HG02852 (cell line): ENCODE results near the gene PDHB.

Experiments
- ATAC-seq: cut with Tn5 transposase; IDR thresholded peaks from one replicate; pipeline ENCODE4 v1.9.1; 2021; ENCODE audit warnings: mild to moderate bottlenecking, moderate library complexity; ENCODE audit not compliant: unreplicated experiment

The PDHB gene

DNA sequence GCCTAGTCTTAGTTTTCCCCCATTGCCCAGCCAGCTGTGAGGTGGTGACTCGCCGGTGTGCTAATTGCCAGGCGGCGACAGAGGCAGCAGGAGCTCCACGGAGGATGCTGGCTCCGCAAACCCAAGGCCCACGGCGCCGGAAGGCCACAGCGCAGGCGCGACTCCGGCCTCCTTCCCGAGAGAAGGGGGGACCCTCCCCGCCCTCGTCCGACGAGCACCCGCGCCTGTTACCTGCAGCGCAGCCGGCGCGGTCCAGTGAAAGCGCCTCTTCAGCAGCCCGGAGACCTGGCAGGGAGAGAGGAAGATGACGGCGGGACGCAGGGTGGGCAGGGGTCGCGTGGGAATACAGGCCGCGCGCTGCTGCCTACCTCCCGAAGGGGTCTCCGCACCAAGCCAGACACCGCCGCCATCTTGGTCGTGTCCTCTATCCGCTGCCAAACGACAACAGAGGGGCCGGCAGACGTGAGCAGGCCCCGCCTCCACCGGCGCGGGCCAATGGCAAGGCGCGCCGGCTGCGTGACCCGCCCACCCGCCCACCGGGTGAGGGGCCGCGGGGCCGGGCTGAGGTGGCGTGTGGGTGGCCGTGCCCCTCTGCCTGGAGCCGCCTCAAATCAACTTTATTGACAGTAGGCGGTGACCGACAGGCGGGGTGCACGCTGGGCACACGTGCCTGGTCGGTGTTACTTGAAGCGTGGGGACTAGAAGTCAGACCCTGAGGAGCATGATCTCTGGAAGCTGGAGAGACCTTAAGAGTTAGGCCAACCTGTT, at the start of gene PDHB:
TSS of gene PDHB (minus strand) at position 433 of the 768 bp plus-strand sequence. CDS start at position 410, 23 bp downstream.
- ATAC-seq = peak; percentile 94

DNA sequence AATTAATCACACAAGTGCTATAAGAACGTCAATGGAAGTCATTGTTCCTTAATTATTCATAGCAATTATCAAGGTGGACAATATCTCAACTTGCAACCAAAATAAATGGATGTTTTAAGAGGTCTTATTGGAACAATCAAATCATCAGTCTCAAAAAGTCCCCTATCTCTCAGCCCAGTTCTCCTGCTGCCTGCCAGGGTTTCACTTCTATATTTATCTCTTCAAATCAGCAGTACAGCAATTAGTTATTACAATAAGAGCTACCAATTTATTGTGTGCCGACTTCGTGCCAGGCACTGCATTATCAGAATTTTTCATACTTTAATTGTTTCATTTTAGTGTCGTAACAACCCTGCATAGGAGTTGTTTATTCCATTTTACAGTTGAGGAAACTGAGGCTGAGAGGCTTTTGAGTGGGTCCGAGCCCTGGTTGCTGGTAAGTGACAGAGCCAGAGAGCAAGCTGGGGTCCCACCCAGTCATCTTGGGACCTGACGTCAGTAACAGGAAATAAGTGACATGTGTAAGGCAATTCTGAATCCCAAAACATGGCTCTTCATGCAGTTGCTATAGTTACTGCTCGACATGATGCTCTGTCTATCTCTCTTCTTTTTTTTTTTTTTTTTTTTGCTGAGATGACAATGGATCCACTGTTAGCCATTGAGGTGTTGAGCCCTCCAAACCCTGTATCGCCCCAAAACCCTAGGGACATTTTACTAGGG, 49.4 kb upstream of the PDHB start:
- ATAC-seq = no peak

DNA sequence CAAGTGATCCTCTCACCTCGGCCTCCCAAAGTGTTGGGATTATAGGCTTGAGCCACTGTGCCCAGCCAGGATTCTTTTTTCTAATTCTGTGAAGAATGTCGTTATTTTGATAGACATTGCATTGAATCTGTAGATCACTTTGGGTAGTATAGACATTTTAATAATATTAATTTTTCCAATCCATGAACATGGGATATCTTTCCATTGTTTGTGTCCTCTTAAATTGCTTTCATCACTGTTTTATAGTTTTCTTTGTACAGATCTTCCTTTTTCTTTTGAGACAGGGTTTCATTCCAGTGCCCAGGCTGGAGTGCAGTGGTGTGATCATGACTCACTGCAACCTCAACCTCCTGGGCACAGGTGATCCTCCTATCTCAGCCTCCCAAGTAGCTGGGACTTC, 46.7 kb upstream of the PDHB start:
- ATAC-seq = no peak

DNA sequence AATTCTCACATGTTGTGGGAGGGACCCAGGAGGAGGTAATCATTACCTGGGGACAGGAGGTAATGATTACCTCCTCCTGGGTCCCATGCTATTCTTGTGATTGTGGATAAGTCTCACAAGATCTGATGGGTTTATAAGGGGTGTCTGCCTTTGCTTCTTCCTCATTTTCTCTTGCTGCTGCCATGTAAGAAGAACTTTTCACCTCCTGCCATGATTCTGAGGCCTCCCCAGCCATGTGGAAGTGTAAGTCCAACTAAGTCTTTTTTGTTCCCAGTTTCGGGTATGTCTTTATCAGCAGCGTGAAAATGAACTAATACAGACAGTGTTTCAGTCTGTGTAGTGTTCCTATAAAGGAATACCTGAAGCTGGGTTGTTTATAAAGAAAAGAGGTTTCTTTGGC, 45.1 kb upstream of the PDHB start:
- no peak for ATAC-seq

DNA sequence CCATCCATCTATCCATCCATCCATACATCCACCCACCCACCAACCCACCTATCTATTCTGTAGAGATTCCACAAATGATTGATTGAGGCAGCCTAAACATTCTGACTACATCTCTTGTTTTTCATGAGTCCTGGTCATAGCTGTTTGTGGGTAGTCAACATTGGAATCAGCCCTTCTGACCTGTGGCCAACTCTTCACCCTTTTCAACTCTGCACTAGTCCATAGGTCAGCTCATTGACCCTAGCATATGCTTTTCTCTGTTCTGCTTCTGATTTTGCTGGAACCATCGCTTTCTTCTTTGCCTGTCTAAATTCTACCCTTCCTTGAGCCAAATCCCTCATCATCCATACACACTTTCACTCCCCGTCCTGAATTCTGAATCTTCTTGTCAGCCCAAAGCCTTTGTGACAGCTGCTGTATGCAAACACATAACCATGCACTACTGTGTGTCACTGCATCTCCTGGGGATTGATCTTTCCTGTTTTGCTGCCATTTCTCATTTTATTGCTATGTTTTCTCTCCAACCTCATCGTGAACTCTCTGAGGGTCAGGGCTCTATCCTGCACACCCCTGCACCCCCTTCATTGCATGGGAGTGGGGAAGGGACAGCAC, 41.4 kb upstream of the PDHB start:
- ATAC-seq = no peak

DNA sequence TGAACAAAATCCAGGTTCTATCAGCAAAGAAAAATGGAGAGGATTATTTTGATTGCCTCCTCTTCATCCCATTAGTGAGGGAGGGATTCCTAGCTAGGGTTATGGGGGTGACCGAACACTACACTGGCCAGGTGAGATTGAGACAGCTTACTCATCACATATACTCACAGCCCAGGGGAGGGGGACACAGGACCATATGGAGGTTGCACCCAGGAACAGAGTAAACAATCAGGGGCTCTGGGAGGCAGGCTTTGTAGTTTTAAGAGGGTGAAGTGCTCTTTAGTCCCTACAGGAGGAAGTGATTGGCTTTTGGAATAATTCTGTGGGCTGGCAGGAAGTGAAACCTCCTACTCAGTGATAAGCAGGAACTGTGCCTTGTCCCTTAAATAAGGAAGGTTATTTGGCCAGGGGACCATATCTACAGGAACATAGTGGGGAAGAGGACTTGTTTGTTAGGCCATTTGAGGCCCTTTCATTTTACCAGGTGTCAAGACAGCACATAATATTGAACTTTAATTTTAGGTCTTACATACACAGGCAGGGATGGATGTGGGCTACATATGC, 40.8 kb upstream of the PDHB start:
- ATAC-seq = no peak

DNA sequence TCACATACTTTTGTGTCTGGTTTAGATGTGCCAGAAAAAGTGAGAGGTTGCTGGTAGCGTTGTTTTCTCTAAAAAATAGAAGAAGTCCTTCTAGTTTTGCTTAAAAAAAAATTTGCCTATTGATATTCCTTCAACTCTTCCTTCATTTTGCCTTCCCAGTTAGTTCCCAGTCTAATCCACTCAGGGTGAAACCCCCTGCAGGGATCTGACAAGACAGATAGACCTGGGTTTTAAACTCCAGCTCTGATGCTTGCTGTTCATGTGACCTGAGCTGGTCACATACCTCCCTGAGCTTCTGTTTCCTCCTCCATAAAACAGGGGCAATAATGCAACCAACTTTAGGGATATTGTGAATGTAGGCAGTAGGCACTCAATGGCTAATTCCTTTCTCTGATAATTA, 39.6 kb upstream of the PDHB start:
- no peak for ATAC-seq

DNA sequence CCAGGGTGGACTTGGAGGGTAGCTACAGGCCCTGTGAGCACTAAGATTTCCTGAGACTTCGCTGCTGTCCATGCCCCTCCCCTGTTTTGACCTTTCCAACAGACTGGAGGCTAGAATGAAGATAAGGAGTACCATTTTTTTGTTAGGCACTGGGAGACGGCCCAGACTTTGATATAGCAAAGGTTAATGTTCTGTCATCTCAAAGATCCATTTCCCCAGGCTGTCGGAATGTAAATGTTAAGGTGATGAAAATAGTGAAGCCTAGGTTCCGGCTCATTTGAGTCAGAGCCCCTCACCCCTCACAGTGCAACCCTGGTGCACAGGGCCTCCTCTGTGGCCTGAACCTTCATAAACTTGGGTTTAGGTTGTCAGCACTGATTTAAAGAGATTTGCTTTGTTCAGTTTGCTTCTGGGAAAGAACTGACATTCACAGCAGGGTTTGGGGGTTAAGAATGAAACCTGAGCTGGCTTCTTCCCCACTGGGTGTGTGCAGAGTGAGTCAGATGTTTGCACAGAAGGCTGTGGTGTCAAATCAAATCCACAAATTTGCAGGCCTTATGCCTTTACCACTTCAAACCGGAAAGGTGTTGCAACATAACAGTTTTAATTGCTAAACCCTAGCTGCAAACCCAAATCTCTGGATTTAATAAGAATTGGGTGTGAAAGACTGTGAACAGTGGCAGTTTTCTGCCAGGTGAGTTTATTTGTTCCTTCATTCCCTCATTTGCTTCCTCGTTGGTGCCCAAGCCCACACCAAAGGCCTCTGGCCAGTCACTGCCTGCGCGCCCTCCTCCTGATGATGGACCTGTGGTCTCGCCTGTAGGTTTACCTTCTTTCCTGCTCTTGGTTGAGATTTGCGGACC, 37.6 kb upstream of the PDHB start:
- no peak for ATAC-seq

DNA sequence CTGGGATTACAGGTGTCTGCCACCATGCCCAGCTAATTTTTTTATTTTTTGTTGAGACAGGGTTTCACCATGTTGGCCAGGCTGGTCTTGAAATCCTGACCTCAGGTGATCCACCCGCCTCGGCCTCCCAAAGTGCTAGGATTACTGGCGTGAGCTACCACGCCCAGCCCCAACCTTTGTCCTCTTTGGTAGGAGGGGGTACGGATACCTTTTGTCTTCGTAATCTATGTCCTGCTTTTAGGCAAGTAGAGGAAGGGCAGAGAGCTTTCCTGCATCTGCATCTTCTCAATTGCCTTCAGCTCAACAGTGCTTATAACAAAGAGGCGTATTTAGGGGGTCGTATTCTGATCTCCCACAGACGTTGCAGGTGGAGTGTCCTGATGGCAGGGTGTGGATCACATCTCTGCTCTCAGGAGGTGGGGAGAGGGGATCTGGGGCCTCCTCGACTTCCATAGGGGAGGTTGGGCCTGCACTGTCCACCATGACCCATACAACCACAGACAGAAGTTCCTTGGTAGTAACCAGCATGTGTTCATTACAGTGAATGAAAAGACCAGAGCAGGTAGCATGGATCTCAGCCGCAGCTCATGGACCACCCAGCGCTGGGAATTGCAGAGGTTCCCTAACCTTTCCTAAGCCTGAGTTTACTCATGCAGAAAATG, 36.9 kb upstream of the PDHB start:
- no peak for ATAC-seq

DNA sequence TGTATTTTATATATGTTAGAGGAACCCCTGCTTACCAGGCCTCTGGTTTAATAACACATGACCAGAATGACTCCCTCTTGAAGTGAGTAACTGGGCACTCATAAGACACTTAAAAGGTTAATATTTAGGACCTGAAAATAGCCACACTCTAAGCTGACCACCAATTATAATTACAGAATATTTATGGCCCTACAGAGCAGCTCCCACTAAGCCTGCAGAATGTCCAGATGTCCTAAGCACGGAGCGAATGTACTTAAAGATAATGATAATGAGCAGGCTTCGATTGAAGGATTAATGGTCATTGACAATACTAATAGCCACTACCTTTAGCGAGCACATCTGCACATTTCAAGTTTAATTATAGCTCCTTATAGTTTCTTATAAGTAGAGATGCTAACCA, 35.5 kb upstream of the PDHB start:
- no peak for ATAC-seq

DNA sequence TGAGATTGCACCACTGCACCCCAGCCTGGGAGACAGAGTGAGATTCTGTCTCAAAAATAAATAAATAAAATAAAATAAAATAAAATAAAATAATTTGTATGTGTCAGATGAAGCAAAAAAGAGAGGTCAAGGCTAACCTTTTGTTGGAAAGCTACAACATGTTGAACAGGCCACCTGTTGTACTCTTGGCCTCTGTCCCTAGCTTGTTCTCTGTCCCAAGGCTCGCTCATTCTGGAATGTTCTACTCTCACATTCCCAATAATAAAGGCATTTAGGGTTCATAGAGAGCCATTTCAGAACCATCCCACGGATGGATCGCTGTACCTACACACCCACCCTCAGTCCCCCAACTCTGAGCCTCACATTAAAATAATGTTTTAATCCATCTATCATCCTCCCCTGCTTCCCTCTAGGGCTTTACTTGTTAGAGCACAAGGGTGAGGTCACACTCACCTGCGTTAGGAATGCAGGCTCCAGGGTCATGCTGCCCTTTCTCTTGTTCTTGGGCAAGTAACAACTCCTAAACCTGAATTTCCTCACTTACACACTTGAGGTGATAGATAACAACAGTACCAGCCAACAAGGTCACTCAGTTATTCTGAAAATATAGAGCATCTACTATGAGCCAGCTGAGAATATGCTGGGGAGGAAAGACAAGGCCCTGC, 33.4 kb upstream of the PDHB start:
- ATAC-seq = no peak

DNA sequence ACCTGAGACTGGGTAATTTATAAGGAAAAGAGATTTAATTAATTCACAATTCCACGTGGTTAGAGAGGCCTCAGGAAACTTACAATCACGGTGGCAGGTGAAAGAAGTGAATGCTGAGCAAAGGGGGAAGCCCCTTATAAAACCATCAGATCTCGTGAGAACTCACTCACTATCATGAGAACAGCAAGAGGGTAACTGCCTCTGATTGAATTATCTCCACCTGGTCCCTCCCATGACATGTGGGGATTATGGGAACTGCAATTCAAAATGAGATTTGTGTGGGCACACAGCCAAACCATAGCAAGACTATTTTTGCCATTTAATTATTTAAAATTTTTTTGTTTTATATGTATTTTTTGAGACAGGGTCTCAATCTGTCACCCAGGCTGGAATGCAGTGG, 31.2 kb upstream of the PDHB start:
- ATAC-seq = no peak

DNA sequence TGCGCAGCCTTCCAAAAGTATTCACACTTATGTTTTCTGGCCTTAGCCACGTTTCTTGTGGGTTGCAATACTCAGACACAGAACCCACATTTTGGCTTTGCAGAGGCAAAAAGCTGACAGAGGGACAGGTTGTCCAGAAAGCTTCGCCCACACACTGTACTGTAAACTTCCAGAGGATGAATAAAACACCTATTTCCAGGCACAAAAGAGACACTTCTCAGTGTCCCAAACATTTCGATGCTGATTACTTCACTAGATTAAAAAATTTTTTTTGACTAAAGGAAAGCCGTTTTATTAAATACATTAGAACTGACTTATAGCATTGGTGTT, 30.3 kb upstream of the PDHB start:
- no peak for ATAC-seq

DNA sequence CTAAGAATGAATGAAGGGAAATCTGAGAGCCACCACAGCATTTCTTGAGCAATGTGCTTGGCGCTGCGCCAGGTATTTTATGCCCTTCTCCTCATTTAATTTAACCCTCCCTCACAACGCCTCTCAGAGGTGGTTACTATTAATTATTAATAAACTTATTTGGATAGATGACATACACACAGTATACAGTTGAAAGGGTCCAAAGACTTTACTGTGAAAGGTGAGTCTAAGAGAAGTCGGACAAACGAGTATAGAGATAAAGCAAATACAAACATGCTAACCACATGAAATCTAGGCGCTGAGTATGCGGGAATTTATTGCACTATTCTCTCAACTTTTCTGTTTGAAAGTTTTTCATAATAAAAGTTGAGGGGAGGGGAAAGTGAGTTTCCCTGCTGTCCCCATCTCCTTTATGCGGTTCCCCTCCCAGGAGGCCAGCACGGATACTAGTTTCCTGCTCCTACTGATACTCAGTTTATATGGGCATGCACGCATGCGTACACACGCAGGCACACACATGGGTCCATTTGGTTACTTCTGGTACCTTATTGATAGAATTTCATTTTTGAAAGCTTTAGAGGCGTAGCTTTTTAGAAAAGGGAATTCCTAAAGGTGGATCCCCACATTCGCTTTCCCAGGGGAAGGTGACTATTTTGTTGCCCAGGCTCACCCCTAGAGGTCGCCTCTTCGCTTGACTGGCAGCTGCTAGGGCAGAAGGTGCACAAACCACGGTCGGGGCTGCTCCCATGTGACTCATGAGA, 29.7 kb upstream of the PDHB start:
- ATAC-seq = peak; percentile 91

DNA sequence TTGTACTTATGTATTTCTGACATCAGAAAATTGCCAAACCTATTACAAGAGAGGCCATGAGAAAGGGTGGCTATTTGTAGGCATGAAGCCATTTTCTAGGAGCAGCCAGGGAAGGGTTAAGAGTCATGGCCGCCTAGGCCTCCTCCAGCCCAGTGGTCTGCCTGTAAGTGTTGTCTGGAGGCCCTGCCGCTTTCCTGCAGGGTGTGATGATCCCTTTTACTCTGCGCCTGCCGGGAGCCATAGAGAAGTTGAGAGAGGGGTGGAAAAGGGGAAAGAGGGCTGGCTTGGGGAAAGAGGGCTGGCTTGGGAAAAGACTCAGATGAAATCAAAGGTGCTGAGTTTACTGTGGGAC, 29.2 kb upstream of the PDHB start:
- no peak for ATAC-seq

DNA sequence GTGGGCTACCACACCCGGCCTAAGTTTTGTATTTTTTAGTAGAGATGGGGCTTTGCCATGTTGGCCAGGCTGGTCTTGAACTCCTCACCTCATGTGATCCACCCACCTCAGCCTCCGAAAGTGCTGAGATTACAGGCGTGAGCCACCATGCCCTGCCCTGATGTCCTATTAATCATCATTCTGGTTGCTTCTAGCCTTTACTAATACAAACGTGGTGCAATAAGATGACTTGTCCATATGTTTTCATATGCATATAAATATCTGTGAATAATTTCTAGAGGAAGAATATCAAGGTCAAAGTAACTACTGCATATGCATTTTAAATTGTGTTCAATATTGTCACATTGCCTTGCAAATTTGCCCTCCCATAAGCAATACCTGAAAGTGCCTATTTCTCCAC, 25.5 kb upstream of the PDHB start:
- ATAC-seq = no peak

DNA sequence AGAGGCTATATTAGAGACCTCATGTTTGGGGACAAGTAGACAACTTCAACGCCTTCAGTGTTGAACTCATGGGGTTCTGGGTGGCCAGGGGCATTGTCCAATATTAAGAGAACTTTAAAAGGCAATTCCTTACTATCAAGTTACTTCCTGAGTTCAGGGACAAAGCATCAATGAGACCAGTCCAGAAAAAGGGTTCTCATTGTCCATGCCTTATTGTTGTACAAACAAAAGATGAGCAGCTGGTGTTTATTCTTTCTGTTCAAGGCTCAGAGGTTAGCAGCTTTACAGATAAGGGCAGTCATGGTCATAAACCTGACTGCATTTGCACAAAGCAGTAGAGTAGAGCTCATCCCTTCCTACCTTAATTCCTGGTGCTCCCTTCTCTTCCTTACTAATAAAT, 18.5 kb upstream of the PDHB start:
- no peak for ATAC-seq

DNA sequence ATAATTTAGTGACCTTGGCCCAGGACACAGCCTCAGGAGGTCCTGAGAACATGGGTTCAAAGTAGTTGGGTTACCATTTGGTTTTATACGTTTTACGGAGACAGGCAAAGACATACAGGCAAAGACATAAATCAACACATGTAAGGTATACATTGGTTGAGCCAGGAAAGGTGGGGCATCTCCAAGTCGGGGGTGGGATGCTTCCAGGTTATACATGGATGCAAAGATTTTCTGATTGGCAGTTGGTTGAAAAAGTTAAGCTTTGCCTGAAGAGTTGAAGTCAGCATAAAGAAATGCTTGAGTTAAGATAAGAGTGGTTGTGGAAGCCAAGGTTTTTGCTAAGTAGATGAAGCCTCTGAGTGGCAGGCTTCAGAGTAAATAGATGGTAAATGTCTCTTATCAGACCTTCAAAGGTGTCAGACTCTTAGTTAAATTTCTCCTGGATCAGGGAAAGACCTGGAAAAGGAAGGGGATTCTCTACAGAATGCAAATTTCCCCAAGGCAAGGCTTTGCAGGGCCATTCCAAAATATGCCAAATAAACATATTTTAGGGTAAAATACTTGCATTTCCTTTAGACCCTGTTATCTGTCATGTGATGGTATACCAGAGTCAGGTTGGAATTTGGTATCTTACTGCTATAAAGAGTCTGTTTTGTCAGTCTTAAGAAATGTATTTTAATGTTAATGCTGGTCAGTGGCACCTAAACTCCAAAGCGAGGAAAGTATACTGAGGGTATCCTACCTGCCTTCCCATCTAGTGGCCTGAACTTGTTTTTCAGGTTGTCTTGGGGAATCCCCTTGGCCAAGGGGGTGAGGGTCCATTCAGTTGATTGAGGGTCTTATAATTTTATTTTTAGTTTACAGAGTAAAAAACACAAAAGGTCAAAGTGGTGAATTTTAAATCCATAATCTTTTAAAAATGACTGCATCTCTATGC, 8.2 kb upstream of the PDHB start:
- ATAC-seq = no peak
